Ishikawa (cell line): ENCODE data around the gene NOTCH2.

Source experiments
- CEBPB ChIP-seq: IDR thresholded peaks from 2 replicates; pipeline ENCODE4 v1.6.1; 2012
- CREB1 ChIP-seq: IDR thresholded peaks from 2 replicates; pipeline ENCODE4 v1.6.1; 2012; ENCODE audit warnings: low read depth
- EGR1 ChIP-seq: IDR thresholded peaks from 2 replicates; pipeline ENCODE4 v1.6.1; 2012
- EP300 ChIP-seq: IDR thresholded peaks from 2 replicates; pipeline ENCODE4 v1.6.1; 2012; ENCODE audit warnings: borderline replicate concordance
- FOXM1 ChIP-seq: IDR thresholded peaks from 2 replicates; pipeline ENCODE4 v1.6.1; 2012; ENCODE audit warnings: low read depth, borderline replicate concordance
- NFIC ChIP-seq: IDR thresholded peaks from 2 replicates; pipeline ENCODE4 v1.6.1; 2012
- RAD21 ChIP-seq: IDR thresholded peaks from 2 replicates; pipeline ENCODE4 v1.6.1; 2012; ENCODE audit warnings: low read depth
- TAF1 ChIP-seq: IDR thresholded peaks from 2 replicates; pipeline ENCODE4 v1.6.1; 2012; ENCODE audit warnings: low read depth, mild to moderate bottlenecking
- TCF12 ChIP-seq: IDR thresholded peaks from 2 replicates; pipeline ENCODE4 v1.6.1; 2012; ENCODE audit warnings: low read depth
- TEAD4 ChIP-seq: IDR thresholded peaks from 2 replicates; pipeline ENCODE4 v1.6.1; 2012
- YY1 ChIP-seq: IDR thresholded peaks from 2 replicates; pipeline ENCODE4 v1.6.1; 2012; ENCODE audit warnings: low read depth
- ZBTB7A ChIP-seq: IDR thresholded peaks from 2 replicates; pipeline ENCODE4 v1.6.1; 2012; ENCODE audit warnings: low read depth
- TF ChIP-seq, protein P1 (sequence below): IDR thresholded peaks from 2 replicates; pipeline ENCODE4 v1.6.1; 2012
- TF ChIP-seq, protein P2 (sequence below): IDR thresholded peaks from 2 replicates; pipeline ENCODE4 v1.6.1; 2012
- TF ChIP-seq, protein P3 (sequence below): IDR thresholded peaks from 2 replicates; pipeline ENCODE4 v1.6.1; 2012; ENCODE audit warnings: low read depth, mild to moderate bottlenecking

NOTCH2 gene

DNA sequence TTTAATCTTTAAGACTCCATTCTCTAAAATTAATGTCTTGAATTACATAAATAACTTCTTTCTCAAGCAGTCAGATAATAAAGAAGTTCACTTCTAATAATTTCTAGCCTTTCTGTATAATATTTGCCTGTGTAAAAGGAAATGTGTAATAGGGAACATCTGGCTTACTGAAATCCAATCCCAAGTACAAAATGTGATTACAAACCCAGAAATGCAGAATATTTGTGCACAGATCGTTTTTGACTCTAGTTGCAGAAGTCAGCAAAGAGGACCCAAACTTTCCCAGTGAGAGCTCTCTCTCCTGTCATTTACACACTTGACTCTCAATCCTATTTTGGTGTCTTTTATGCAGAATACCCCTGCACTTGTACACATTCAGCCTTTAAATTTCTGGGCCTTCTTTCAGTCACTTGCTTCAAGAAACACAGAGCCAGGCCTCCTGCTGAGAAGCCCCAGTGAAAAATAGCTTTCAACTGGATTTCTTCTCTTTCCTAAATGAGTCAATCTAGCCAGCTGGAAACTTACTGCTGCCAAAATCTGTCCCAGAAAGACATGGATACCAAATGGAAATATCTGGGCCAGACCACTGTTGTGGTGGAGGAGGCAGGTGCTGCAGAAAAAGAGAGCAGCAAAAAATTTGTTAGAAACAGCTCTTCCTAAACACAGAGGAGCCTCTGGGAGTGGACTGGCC is 104.6 kb downstream of the NOTCH2 start:
- TF ChIP-seq, protein P1, sequence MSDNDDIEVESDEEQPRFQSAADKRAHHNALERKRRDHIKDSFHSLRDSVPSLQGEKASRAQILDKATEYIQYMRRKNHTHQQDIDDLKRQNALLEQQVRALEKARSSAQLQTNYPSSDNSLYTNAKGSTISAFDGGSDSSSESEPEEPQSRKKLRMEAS = no peak
- TF ChIP-seq YY1 (no peak), FOXM1 (no peak), NFIC (no peak)

DNA sequence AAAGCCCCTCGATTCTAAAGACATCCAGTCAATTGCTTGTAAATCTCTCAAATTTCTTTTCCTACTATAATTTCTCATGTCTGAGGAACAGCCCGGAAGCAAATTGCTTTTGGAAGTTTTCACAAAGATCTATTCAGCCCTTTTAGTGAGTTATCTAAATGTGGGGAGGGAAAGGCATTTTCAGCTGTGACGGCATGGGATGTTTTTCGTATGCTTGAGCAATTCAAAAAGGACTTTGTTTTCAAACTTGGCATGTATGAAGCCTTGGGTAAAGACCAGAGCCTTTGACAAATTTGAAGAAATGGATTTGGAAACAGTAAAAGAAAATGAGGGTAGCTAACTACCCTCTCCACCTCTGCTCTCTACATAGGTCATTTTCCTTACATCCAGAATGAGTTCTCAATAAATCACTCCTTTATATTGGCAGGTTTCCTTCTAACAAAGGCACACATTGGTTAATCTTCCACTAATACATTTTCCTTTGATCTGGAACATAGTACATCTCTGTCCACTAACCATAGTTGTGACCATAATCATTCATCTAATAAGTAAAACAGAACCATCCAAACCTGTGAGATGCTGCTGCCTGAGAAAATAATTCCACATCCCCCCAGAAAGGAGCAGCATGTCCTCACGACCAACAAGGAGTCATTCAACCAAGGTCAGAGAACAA is 107.0 kb downstream of the NOTCH2 start:
- TF ChIP-seq, protein P1 = no peak
- no peak for TF ChIP-seq TEAD4

DNA sequence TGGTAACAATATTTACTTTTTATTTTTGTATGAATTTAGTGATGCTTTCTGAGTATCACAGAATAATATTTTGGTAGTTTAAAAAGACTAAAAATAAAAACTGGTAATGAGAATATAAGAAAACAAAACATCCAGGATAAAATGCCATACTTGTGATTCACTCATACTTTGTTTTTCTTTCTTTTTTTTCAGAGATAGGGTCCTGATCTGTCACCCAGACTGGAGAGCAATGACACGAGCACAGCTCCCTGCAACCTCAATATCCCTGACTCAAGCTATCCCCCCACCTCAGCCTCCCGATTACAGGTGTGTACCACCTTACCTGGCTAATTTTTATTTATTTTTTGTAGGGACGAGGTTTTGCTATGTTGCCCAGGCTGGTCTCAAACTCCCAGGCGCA is 109.0 kb downstream of the NOTCH2 start:
- TF ChIP-seq TCF12 (no peak), TAF1 (no peak), TEAD4 (no peak), FOXM1 (no peak), NFIC (no peak), EP300 (no peak), CREB1 (no peak), YY1 (no peak), RAD21 (no peak), EGR1 (no peak), ZBTB7A (no peak), CEBPB (no peak)
- TF ChIP-seq, protein P2, sequence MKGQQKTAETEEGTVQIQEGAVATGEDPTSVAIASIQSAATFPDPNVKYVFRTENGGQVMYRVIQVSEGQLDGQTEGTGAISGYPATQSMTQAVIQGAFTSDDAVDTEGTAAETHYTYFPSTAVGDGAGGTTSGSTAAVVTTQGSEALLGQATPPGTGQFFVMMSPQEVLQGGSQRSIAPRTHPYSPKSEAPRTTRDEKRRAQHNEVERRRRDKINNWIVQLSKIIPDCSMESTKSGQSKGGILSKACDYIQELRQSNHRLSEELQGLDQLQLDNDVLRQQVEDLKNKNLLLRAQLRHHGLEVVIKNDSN = no peak
- TF ChIP-seq, protein P1 = no peak

DNA sequence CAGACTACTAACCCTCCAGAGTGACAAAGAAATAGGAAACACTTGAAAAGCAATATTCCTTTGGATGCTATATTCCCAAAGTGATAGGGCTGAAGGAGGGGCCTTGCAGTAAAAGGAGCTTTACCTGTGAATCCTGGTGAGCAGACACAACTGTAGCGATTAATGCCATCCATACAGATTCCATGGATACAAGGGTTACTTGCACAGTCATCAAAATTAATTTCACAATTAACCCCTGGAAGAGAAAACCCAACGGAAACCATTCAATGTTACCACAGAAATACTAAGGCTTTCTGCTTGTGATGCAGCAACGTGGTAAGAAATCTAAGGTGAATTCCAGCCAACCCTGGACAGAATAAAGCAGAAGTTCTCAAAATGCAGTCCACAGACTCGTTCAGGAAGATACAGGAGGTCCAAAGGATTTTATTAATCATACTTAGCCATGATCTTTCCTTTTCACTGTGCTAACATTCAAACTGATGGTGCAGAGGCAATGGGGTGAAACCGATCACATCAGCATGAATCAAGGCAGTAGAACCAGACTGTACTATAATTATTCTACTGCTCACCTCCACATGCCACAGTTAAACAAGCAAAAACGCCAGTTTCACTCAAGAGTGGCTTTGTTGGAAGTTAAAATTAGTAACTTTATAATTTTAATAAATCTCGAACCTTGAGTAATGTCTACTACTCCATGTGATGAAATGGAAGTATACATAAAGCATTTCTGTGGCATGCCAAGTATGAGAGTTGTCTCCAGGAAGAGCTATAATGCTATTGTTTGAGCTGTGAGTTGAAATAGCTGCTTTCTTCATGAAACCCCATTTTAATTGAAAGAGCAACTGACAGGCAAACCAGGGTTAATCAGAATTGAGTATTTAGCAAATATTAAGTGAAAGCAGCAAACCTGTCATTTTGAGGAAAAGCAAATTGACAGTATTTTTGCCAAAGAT is 109.9 kb downstream of the NOTCH2 start:
- TF ChIP-seq RAD21 (no peak), TAF1 (no peak), NFIC (no peak), EP300 (no peak), FOXM1 (no peak), CEBPB (no peak), TCF12 (no peak)
- TF ChIP-seq, protein P3, sequence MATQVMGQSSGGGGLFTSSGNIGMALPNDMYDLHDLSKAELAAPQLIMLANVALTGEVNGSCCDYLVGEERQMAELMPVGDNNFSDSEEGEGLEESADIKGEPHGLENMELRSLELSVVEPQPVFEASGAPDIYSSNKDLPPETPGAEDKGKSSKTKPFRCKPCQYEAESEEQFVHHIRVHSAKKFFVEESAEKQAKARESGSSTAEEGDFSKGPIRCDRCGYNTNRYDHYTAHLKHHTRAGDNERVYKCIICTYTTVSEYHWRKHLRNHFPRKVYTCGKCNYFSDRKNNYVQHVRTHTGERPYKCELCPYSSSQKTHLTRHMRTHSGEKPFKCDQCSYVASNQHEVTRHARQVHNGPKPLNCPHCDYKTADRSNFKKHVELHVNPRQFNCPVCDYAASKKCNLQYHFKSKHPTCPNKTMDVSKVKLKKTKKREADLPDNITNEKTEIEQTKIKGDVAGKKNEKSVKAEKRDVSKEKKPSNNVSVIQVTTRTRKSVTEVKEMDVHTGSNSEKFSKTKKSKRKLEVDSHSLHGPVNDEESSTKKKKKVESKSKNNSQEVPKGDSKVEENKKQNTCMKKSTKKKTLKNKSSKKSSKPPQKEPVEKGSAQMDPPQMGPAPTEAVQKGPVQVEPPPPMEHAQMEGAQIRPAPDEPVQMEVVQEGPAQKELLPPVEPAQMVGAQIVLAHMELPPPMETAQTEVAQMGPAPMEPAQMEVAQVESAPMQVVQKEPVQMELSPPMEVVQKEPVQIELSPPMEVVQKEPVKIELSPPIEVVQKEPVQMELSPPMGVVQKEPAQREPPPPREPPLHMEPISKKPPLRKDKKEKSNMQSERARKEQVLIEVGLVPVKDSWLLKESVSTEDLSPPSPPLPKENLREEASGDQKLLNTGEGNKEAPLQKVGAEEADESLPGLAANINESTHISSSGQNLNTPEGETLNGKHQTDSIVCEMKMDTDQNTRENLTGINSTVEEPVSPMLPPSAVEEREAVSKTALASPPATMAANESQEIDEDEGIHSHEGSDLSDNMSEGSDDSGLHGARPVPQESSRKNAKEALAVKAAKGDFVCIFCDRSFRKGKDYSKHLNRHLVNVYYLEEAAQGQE = no peak

DNA sequence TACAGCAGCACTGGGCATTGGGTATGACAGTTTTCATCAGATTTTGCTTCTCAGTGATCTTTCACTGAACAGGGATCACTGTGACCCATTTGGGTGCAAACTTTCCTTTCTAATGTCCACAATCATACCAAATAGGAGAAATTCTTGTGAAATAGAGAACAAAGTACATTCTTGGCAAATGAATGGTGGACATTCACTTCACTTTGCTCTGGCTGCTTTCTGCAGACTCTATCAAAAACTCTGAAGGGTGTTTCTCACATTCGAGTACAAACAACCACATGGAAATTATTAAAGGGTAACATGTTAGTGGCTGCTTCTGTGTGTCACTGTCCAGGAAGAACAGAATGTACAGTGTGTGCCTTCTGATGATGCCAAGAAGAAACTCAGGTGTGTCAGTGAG is 111.2 kb downstream of the NOTCH2 start:
- TF ChIP-seq, protein P3 = no peak
- TF ChIP-seq EGR1 (no peak), TEAD4 (no peak), EP300 (no peak), ZBTB7A (no peak), CEBPB (no peak), CREB1 (no peak), TCF12 (no peak), TAF1 (no peak), FOXM1 (no peak)
- TF ChIP-seq, protein P2 = no peak
- TF ChIP-seq, protein P1 = no peak
